Liver (tissue), 9 donors: ENCODE results near the gene TMEM63B. TPM values are rescaled to one million over a fixed set of nuclear protein-coding genes. Genes with fewer than 3 reads are reported as not detected.

Experiments
- DNase-seq: peaks from one replicate; pipeline ENCODE4 v3.0.0-alpha.2; 2017; ENCODE audit warnings: low spot score
- H3K27ac ChIP-seq, 2 donors: one replicate each; pipeline ENCODE4 v1.7.0; 2013; ENCODE audit warnings: inconsistent platforms in 2 of 2, low read length in 2 of 2, control low read depth in 1 of 2, low read depth in 1 of 2, mild to moderate bottlenecking in 1 of 2
- H3K27me3 ChIP-seq, 4 donors: one replicate each; pipeline versions ENCODE4 v1.6.1 to v1.7.0; 2013; ENCODE audit warnings: low read length in 3 of 4, inconsistent platforms in 1 of 4, mild to moderate bottlenecking in 1 of 4, moderate library complexity in 1 of 4; ENCODE audit not compliant: control insufficient read depth in 4 of 4, insufficient read depth in 4 of 4
- H3K36me3 ChIP-seq, 4 donors: one replicate each; pipeline versions ENCODE4 v1.6.1 to v1.7.0; 2013; ENCODE audit warnings: low read length in 3 of 4, mild to moderate bottlenecking in 3 of 4, low read depth in 1 of 4, moderate library complexity in 1 of 4; ENCODE audit not compliant: control insufficient read depth in 4 of 4, insufficient read depth in 3 of 4
- H3K4me1 ChIP-seq, 4 donors: one replicate each; pipeline versions ENCODE4 v1.6.1 to v1.7.0; 2013; ENCODE audit warnings: low read length in 3 of 4, mild to moderate bottlenecking in 3 of 4, moderate library complexity in 1 of 4; ENCODE audit not compliant: control insufficient read depth in 4 of 4, insufficient read depth in 4 of 4
- H3K4me3 ChIP-seq, 3 donors: one replicate each; pipeline versions ENCODE4 v1.6.1 to v1.7.0; 2013; ENCODE audit warnings: low read length in 3 of 3, control low read depth in 1 of 3, low read depth in 1 of 3, mild to moderate bottlenecking in 1 of 3
- H3K9ac ChIP-seq, 2 donors: one replicate each; pipeline ENCODE4 v1.7.0; 2013; ENCODE audit warnings: low read length in 2 of 2, mild to moderate bottlenecking in 2 of 2, moderate library complexity in 2 of 2, control low read depth in 1 of 2, low read depth in 1 of 2
- H3K9me3 ChIP-seq, 4 donors: one replicate each; pipeline versions ENCODE4 v1.6.1 to v1.7.0; 2013; ENCODE audit warnings: low read length in 3 of 4; ENCODE audit not compliant: control insufficient read depth in 4 of 4
- CTCF ChIP-seq: fragments of 150-350 bp; IDR thresholded peaks from 2 replicates; pipeline ENCODE4 v1.5.1; 2017; ENCODE audit warnings: improper control_type of control experiment, low read depth, low read length; ENCODE audit not compliant: missing input control
- EGR1 ChIP-seq, 2 donors: IDR thresholded peaks; 2 replicates each; pipeline ENCODE4 v1.6.1; 2016 to 2018; ENCODE audit warnings: antibody characterized with exemption in 2 of 2, low read depth in 2 of 2
- FOXA1 ChIP-seq: IDR thresholded peaks from 2 replicates; pipeline ENCODE4 v1.6.1; 2016; ENCODE audit warnings: antibody characterized with exemption
- FOXA2 ChIP-seq: IDR thresholded peaks from 2 replicates; pipeline ENCODE4 v1.6.1; 2016; ENCODE audit warnings: antibody characterized with exemption
- HNF4A ChIP-seq, 2 donors: conservative IDR thresholded peaks; 2 replicates each; pipeline ENCODE4 v1.6.1; 2016; ENCODE audit warnings: antibody characterized with exemption in 2 of 2, mild to moderate bottlenecking in 2 of 2
- HNF4G ChIP-seq: IDR thresholded peaks from 2 replicates; pipeline ENCODE4 v1.6.1; 2016; ENCODE audit warnings: antibody characterized with exemption
- JUND ChIP-seq, 2 donors: IDR thresholded peaks; 2 replicates each; pipeline ENCODE4 v1.6.1; 2016; ENCODE audit warnings: antibody characterized with exemption in 2 of 2
- NR2F2 ChIP-seq: IDR thresholded peaks from 2 replicates; pipeline ENCODE4 v1.6.1; 2016; ENCODE audit warnings: antibody characterized with exemption
- RAD21 ChIP-seq, 2 donors: IDR thresholded peaks; 2 replicates each; pipeline ENCODE4 v1.6.1; 2016; ENCODE audit warnings: antibody characterized with exemption in 2 of 2, mild to moderate bottlenecking in 2 of 2
- RXRA ChIP-seq, 2 donors: IDR thresholded peaks; 2 replicates each; pipeline ENCODE4 v1.6.1; 2017 to 2018; ENCODE audit warnings: antibody characterized with exemption in 2 of 2, mild to moderate bottlenecking in 1 of 2
- SP1 ChIP-seq: IDR thresholded peaks from 2 replicates; pipeline ENCODE4 v1.6.1; 2018; ENCODE audit warnings: antibody characterized with exemption, mild to moderate bottlenecking
- TAF1 ChIP-seq: conservative IDR thresholded peaks from 2 replicates; pipeline ENCODE4 v1.6.1; 2016; ENCODE audit warnings: antibody characterized with exemption, mild to moderate bottlenecking
- YY1 ChIP-seq: IDR thresholded peaks from 2 replicates; pipeline ENCODE4 v1.6.1; 2016; ENCODE audit warnings: antibody characterized with exemption, mild to moderate bottlenecking
- WGBS: extraction: QIAGEN DNeasy Blood & Tissue Kit; methylation state at CpG from one replicate; pipeline ENCODE4 v1.1.7; 2013; 5-methylcytosine and 5-hydroxymethylcytosine counted together
- polyA plus RNA-seq, 2 donors: library from polyadenylated mRNA; stranded (reverse) in 1 of 2; unstranded in 1 of 2; fragments of 200-250 nt in 1 of 2; fragments of >200 nt in 1 of 2; fragmentation: Nextera tagmentation in 1 of 2; extraction: Ambion mirVana in 1 of 2; gene quantifications; one replicate each; pipeline versions ENCODE4 v1.2.1 to v1.2.3, GENCODE V29; 2013 to 2015
- total RNA-seq, 2 donors: library from RNA; depleted of rRNA; stranded (reverse); fragments of >200 nt; gene quantifications; one replicate each; pipeline ENCODE4 v1.2.3, GENCODE V29; 2014
- TF ChIP-seq, protein P1 (sequence below): IDR thresholded peaks from 2 replicates; pipeline ENCODE4 v1.6.1; 2016; ENCODE audit warnings: antibody characterized with exemption
- TF ChIP-seq, protein P2 (sequence below): IDR thresholded peaks from 2 replicates; pipeline ENCODE4 v1.6.1; 2016; ENCODE audit warnings: antibody characterized with exemption
- donor health status: healthy.
- donor health status: healthy.
- donor health status: healthy.
- donor health status: healthy.
- donor health status: healthy.

Gene TMEM63B
- total and polyA plus RNA-seq, 4 donors: 9.6 to 64.9 (median 37.6) TPM

DNA sequence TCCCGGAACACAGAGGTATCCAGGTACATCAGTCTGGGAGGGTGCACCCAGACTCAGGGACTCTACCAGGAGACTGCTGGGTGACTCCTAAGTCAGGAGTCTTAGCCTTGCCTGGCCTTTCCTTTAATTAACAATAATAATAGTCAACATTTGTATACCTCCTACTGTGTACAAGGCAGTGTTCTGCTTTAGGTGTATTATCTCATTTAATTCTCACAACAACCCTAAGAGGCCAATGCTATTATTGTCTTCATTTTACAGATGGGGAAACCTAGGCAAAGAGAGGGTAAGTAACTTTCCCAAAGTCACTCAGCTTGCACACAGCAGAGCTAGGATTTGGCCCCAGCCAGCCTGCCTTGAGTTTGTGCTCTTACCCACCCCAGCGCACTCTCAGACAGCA is 39.7 kb upstream of the TMEM63B start:
- H3K4me1 ChIP-seq: peaks cover 3 to 13% (median 9%) of the 10 kb centered on the region in 4 donors
- H3K4me3 ChIP-seq: no peak overlapping the region
- 95% methylated on average over 2 of the region's 2 CpGs for WGBS
- no peaks in the 10 kb centered on the region for H3K9me3 ChIP-seq
- H3K9ac ChIP-seq: no peak overlapping the region
- H3K27ac ChIP-seq: no peak overlapping the region
- no peaks in the 10 kb centered on the region for H3K27me3 ChIP-seq
- DNase-seq: no peak
- no peaks in the 10 kb centered on the region for H3K36me3 ChIP-seq
- no peak for TF ChIP-seq HNF4A (conservative IDR thresholded peaks at IDR 0.05)
- no peak for TF ChIP-seq RXRA (IDR thresholded peaks at IDR 0.05)
- TF ChIP-seq CTCF: no peak
- no peak for TF ChIP-seq EGR1 (IDR thresholded peaks at IDR 0.05; ENCODE audit: low read depth in 2 of 2)
- TF ChIP-seq, protein P1, sequence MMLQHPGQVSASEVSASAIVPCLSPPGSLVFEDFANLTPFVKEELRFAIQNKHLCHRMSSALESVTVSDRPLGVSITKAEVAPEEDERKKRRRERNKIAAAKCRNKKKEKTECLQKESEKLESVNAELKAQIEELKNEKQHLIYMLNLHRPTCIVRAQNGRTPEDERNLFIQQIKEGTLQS: no peak
- TF ChIP-seq, protein P2, sequence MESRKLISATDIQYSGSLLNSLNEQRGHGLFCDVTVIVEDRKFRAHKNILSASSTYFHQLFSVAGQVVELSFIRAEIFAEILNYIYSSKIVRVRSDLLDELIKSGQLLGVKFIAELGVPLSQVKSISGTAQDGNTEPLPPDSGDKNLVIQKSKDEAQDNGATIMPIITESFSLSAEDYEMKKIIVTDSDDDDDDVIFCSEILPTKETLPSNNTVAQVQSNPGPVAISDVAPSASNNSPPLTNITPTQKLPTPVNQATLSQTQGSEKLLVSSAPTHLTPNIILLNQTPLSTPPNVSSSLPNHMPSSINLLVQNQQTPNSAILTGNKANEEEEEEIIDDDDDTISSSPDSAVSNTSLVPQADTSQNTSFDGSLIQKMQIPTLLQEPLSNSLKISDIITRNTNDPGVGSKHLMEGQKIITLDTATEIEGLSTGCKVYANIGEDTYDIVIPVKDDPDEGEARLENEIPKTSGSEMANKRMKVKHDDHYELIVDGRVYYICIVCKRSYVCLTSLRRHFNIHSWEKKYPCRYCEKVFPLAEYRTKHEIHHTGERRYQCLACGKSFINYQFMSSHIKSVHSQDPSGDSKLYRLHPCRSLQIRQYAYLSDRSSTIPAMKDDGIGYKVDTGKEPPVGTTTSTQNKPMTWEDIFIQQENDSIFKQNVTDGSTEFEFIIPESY: no peak

DNA sequence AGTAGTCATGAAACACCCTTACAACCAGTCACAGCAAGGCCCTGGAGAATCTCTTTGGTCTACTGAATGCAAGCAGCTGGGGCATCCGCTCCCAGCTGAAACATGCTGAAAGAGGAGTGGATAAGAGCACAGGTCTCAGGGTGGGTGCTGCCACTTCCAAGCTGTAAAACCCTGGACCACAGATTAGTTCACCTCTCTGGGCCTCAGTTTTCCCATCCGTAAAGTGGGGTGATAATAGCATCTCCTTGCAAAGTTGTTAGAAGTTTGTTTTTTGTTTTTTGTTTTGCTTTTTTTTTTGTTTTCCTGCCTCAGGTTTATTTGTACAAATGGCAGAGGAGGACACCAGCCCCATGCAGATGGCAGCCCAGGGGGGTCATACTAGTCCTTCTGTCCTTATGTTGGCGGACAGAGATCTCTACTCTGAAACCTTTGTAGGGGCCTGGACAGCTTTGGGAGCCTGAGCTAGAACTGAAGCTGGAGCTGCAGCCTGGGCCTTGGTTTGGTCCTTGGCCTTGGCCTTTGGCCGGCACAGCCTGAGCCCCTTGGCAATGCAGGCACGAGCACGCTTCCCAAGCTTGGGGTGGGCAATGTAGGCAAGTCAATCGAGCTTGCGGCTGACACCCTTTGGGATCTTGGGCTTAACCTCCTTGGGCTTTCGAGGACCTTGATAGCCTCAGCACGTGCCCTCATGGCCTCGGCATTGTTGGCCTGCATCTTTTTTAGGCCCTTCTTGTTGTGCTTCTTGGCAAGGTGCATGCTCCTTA is 38.3 kb upstream of the TMEM63B start:
- no peaks in the 10 kb centered on the region for H3K36me3 ChIP-seq
- no peak overlapping the region for H3K27ac ChIP-seq
- H3K9ac ChIP-seq: no peak overlapping the region
- TF ChIP-seq YY1 (no peak), HNF4G (no peak), NR2F2 (no peak), FOXA1 (no peak), RXRA (IDR thresholded peaks at IDR 0.05) (no peak), SP1 (no peak), RAD21 (IDR thresholded peaks at IDR 0.05) (no peak), FOXA2 (no peak), HNF4A (conservative IDR thresholded peaks at IDR 0.05) (no peak), EGR1 (IDR thresholded peaks at IDR 0.05; ENCODE audit: low read depth in 2 of 2) (no peak), TAF1 (no peak), JUND (IDR thresholded peaks at IDR 0.05) (no peak)
- TF ChIP-seq, protein P1: no peak
- DNase-seq: no peak
- no peaks in the 10 kb centered on the region for H3K9me3 ChIP-seq
- no peak overlapping the region for H3K4me3 ChIP-seq
- no peaks in the 10 kb centered on the region for H3K27me3 ChIP-seq
- peaks cover 3 to 14% (median 11%) of the 10 kb centered on the region in 4 donors for H3K4me1 ChIP-seq
- WGBS: 93% methylated on average over 11 of the region's 11 CpGs
